Measurements from ENCODE around the gene ZRANB3.

Gene ZRANB3

DNA sequence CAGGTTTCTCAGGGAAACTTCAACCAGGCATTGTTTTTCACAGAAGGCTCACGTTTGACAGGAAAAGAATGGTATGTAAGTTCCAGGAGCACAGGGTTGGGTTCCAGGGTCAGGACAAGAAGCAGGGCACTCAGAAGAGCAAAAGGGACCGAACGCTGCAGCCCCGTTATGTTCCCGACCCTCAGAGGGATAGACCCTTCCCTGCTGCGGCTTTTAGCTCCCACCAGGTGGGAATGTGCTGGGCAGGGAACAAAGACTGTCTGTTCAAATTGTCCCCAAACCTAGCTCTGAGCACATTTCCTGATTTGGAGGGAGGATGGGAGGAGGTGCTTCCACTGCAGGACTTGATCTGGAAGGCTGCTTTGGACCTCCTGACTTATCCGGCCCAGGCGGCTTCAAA lies 348.8 kb downstream of the ZRANB3 start:
- Histone ChIP-seq H3K36me3 (ENCODE audit: control insufficient read depth, insufficient read depth, low read length) (peaks cover 5% of the 10 kb centered on the region), H3K4me1 (ENCODE audit: control insufficient read depth, insufficient read depth, low read length, poor library complexity, severe bottlenecking) (no peaks in the 10 kb centered on the region), H3K9me3 (ENCODE audit: control insufficient read depth, low read length) (peaks cover under 1% of the 10 kb centered on the region), H3K4me3 (ENCODE audit: extremely low read depth, insufficient read depth, low read length, poor library complexity, severe bottlenecking) (no peak overlapping the region), H3K27ac (ENCODE audit: low read depth, low read length, severe bottlenecking) (no peak overlapping the region)
- 64 to 74% methylated on average over 6 to 8 of the region's 8 CpGs for WGBS, 2 experiments (ENCODE audit: insufficient coverage in 2 of 2)

DNA sequence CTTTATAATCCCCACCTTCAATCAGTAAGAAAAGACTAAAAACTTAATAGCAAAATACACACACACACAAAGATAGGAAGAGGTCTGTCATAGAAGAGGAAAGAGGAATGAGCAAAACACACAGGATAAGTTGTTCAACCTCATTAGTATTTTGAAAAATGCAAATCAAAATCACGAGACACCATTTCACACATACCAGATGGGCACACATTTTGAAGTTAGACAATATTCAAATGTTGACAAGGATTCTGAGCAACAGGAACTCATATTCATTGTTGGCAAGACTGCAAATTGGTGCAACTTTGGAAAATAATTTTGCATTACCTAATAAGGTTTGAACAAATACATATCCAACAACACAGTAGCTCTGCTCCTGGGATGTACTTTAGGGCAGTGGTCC lies 351.3 kb downstream of the ZRANB3 start:
- Histone ChIP-seq H3K9me3 (ENCODE audit: control insufficient read depth, low read length) (peaks cover 10% of the 10 kb centered on the region), H3K4me3 (ENCODE audit: extremely low read depth, insufficient read depth, low read length, poor library complexity, severe bottlenecking) (no peak overlapping the region), H3K4me1 (ENCODE audit: control insufficient read depth, insufficient read depth, low read length, poor library complexity, severe bottlenecking) (no peaks in the 10 kb centered on the region), H3K36me3 (ENCODE audit: control insufficient read depth, insufficient read depth, low read length) (peaks cover 22% of the 10 kb centered on the region), H3K27ac (ENCODE audit: low read depth, low read length, severe bottlenecking) (no peak overlapping the region)
- 100% methylated on average over 1 of the region's 1 CpG; no CpG with 5 or more reads in 1 of the 2 experiments for WGBS, 2 experiments (ENCODE audit: insufficient coverage in 2 of 2)

DNA sequence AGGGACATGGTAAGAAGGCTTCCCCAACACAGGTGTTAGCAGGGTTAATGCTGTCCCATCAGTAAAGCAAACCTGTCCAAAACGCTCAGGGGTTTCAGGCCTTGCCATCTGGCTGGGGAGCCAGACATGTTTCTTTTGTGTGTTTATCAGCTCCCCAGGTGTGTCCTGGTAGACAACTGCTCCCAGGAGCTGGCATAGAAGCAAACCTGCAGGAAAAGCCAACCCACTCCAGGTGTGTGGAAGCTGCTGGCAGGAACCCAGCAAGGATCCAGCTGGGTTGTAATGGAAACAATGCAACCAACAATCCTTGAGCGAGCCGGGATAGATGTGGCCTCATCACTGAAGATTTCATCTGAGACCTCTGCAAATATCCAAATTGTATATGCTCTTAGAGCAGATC lies 355.8 kb downstream of the ZRANB3 start:
- no peak overlapping the region for H3K4me3 ChIP-seq (ENCODE audit: extremely low read depth, insufficient read depth, low read length, poor library complexity, severe bottlenecking)
- H3K9me3 ChIP-seq (ENCODE audit: control insufficient read depth, low read length) = peaks cover 10% of the 10 kb centered on the region
- no peak overlapping the region for H3K27ac ChIP-seq (ENCODE audit: low read depth, low read length, severe bottlenecking)
- H3K4me1 ChIP-seq (ENCODE audit: control insufficient read depth, insufficient read depth, low read length, poor library complexity, severe bottlenecking) = no peaks in the 10 kb centered on the region
- WGBS, 2 experiments (ENCODE audit: insufficient coverage in 2 of 2) = 88 to 90% methylated on average over 1 to 3 of the region's 3 CpGs
- H3K36me3 ChIP-seq (ENCODE audit: control insufficient read depth, insufficient read depth, low read length) = peaks cover 54% of the 10 kb centered on the region

DNA sequence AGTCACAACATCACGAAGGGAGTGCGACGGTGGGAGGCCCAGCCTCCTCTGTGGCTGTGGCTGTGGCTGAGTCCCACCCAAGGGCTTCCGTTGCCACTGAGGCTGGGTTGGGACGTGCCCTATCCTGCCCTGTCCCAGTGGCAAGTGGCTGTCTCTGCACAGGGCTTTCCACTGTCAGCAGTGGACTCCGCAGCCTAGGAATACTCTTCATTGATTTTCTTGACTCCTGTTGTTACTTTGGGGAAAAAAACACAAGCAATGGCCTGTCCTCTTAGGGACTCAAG lies 356.3 kb downstream of the ZRANB3 start:
- no peaks in the 10 kb centered on the region for H3K4me1 ChIP-seq (ENCODE audit: control insufficient read depth, insufficient read depth, low read length, poor library complexity, severe bottlenecking)
- no peak overlapping the region for H3K27ac ChIP-seq (ENCODE audit: low read depth, low read length, severe bottlenecking)
- peaks cover 10% of the 10 kb centered on the region for H3K9me3 ChIP-seq (ENCODE audit: control insufficient read depth, low read length)
- 97 to 100% methylated on average over 5 to 6 of the region's 6 CpGs for WGBS, 2 experiments (ENCODE audit: insufficient coverage in 2 of 2)
- peaks cover 59% of the 10 kb centered on the region for H3K36me3 ChIP-seq (ENCODE audit: control insufficient read depth, insufficient read depth, low read length)
- no peak overlapping the region for H3K4me3 ChIP-seq (ENCODE audit: extremely low read depth, insufficient read depth, low read length, poor library complexity, severe bottlenecking)

DNA sequence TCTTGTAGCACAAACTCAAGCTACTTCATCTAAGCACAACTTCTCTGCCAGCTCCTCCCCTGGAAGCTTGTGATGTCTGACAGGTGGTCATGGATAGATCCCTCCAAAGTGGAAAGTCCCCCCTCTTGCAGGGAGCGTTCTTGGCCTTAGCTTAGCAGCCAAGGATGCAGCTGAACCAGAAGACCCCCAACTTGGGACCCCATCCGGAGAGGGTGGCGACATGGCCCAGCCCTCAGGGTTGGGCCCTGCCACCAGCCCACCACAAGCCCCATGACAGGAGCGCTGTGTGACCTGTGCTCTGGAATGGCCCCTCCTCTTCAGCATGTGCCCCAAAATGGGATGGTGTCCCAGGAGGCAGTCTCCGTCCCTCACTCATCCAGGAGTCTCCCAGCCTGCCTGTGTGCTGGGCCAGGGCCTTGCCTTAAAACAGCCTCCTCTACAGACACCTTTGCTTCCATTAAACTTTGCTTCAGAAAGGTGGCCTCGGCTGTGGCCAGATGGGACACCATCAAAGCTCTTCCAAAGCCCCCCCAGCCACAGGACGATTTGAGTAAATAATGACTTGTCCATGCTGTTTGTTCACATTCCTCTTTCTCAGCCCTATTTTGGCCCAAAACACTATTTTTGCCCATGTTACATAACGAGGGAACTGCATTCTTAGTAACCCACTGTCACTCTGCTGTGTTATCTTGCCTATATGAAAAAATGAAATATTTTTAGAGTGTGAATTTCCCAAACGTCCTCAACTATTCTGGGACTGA lies 356.8 kb downstream of the ZRANB3 start:
- Histone ChIP-seq H3K4me1 (ENCODE audit: control insufficient read depth, insufficient read depth, low read length, poor library complexity, severe bottlenecking) (no peaks in the 10 kb centered on the region), H3K9me3 (ENCODE audit: control insufficient read depth, low read length) (peaks cover 10% of the 10 kb centered on the region), H3K36me3 (ENCODE audit: control insufficient read depth, insufficient read depth, low read length) (peaks cover 64% of the 10 kb centered on the region), H3K27ac (ENCODE audit: low read depth, low read length, severe bottlenecking) (no peak overlapping the region), H3K4me3 (ENCODE audit: extremely low read depth, insufficient read depth, low read length, poor library complexity, severe bottlenecking) (no peak overlapping the region)
- WGBS, 2 experiments (ENCODE audit: insufficient coverage in 2 of 2) = 86 to 89% methylated on average over 6 of the region's 9 CpGs

DNA sequence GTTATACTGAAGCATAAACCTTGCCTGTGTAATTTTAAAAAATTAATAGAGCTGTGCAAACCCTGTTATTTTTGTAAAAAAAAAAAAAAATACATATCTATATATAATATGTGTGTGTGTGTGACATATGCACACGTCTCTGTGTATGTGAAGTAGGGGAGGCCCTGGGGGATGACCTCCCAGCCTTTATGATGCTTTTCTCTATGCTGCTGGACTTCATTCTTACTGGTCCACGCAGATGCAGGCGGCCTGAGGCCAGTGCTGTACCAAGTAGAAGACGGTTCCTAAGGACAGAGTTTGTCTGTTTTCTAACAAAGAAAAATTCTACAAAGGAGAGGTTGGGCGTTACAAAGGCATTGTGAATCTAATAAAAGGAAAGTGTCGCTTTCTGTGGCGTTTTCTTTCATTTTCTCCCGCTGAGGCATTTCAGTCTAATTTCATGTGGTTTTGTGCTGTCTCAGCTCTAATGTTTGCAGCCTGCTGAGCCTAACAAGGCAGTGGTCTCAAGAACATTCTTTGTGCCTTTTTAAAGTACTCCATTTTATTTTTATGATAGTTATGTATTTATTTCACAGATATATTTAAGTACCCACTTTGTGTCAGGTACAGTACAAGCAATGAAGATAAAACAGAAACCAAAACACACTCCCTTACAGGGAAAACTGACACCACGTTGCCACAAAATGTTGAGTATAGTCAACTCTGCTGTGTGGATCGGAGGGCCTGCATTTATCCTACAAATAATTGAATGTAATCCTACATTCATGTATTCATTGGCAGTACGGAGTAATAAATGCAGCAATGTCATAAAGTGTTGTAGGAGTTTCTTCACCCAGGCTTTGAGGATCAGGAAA lies 360.9 kb downstream of the ZRANB3 start:
- H3K36me3 ChIP-seq (ENCODE audit: control insufficient read depth, insufficient read depth, low read length) = peaks cover 77% of the 10 kb centered on the region
- no peaks in the 10 kb centered on the region for H3K4me1 ChIP-seq (ENCODE audit: control insufficient read depth, insufficient read depth, low read length, poor library complexity, severe bottlenecking)
- no peak overlapping the region for H3K4me3 ChIP-seq (ENCODE audit: extremely low read depth, insufficient read depth, low read length, poor library complexity, severe bottlenecking)
- H3K27ac ChIP-seq (ENCODE audit: low read depth, low read length, severe bottlenecking) = no peak overlapping the region
- no peaks in the 10 kb centered on the region for H3K9me3 ChIP-seq (ENCODE audit: control insufficient read depth, low read length)
- WGBS, 2 experiments (ENCODE audit: insufficient coverage in 2 of 2) = 95 to 100% methylated on average over 7 of the region's 11 CpGs

DNA sequence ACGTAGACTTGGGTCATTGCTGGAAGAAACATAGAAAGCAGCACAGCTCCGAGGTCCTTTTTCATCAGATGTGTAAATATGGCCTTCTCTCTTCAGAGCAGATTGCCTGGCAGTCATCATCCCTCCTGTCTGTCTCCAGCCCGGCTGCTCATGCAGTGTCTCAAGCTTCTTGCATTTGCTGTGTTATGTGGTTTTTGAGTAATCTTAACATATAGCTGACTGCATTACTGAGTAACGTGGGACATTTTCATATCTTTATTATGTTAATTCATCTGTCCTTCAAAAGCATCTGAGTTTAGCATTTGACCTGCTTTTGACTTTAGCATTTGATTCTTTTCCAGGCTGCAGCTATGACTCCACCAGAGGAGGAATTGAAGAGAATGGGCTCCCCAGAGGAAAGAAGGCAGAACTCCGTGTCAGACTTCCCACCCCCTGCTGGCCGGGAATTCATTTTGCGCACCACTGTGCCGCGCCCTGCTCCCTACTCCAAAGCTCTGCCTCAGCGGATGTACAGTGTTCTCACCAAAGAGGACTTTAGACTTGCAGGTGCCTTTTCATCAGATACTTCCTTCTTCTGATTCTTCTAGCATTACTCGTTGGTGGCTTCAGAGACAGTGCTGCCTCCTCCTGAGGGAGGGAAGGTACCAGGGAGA lies 362.7 kb downstream of the ZRANB3 start:
- Histone ChIP-seq H3K27ac (ENCODE audit: low read depth, low read length, severe bottlenecking) (no peak overlapping the region), H3K36me3 (ENCODE audit: control insufficient read depth, insufficient read depth, low read length) (peaks cover 77% of the 10 kb centered on the region), H3K4me1 (ENCODE audit: control insufficient read depth, insufficient read depth, low read length, poor library complexity, severe bottlenecking) (no peaks in the 10 kb centered on the region), H3K4me3 (ENCODE audit: extremely low read depth, insufficient read depth, low read length, poor library complexity, severe bottlenecking) (no peak overlapping the region), H3K9me3 (ENCODE audit: control insufficient read depth, low read length) (no peaks in the 10 kb centered on the region)
- 90 to 92% methylated on average over 8 to 9 of the region's 11 CpGs for WGBS, 2 experiments (ENCODE audit: insufficient coverage in 2 of 2)

DNA sequence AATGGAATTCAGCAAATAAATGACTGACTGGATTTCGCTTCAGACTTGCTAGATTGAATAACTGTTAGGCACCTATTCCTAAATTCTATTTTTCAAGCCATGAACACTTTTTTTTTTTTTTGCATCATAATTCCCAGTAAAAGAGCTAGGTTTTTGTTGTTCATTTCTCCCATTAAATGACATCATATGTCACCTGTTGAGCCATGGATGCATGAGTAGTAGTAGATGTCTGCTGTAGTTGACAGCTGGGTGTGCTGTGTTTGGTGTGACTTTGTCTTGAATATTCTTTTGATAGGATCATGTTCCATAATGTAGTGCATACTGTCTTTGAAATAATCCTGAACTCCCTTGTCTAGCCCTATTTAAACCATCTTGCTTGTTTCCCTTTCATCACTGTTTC lies 363.7 kb downstream of the ZRANB3 start:
- Histone ChIP-seq H3K36me3 (ENCODE audit: control insufficient read depth, insufficient read depth, low read length) (peaks cover 78% of the 10 kb centered on the region), H3K27ac (ENCODE audit: low read depth, low read length, severe bottlenecking) (no peak overlapping the region), H3K4me1 (ENCODE audit: control insufficient read depth, insufficient read depth, low read length, poor library complexity, severe bottlenecking) (no peaks in the 10 kb centered on the region), H3K9me3 (ENCODE audit: control insufficient read depth, low read length) (no peaks in the 10 kb centered on the region), H3K4me3 (ENCODE audit: extremely low read depth, insufficient read depth, low read length, poor library complexity, severe bottlenecking) (no peak overlapping the region)
- WGBS, 2 experiments (ENCODE audit: insufficient coverage in 2 of 2) = no CpG with 5 or more reads among the region's 1 CpG

DNA sequence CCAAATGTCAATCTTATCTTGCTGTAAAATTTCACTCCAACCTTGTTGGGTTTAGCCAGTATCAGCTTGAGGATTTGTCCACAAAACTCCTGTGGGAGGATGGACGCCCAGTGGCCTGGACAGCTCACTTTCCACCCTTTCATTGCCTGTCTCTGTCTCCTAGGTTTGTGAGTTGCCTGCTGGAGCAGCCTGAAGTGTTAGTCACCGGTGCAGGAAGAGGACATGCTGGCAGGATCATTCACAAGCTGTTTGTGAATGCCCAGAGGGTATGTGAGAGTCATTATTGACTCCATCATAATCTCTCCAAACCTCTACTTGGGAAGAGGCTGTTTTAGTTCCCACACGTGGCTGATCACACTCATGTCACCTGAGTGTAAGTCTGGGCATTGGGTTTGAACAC lies 366.6 kb downstream of the ZRANB3 start:
- no peaks in the 10 kb centered on the region for H3K4me1 ChIP-seq (ENCODE audit: control insufficient read depth, insufficient read depth, low read length, poor library complexity, severe bottlenecking)
- no peaks in the 10 kb centered on the region for H3K9me3 ChIP-seq (ENCODE audit: control insufficient read depth, low read length)
- no peak overlapping the region for H3K27ac ChIP-seq (ENCODE audit: low read depth, low read length, severe bottlenecking)
- H3K4me3 ChIP-seq (ENCODE audit: extremely low read depth, insufficient read depth, low read length, poor library complexity, severe bottlenecking) = no peak overlapping the region
- WGBS, 2 experiments (ENCODE audit: insufficient coverage in 2 of 2) = 75% methylated on average over 2 of the region's 3 CpGs; no CpG with 5 or more reads in 1 of the 2 experiments
- peaks cover 62% of the 10 kb centered on the region for H3K36me3 ChIP-seq (ENCODE audit: control insufficient read depth, insufficient read depth, low read length)

DNA sequence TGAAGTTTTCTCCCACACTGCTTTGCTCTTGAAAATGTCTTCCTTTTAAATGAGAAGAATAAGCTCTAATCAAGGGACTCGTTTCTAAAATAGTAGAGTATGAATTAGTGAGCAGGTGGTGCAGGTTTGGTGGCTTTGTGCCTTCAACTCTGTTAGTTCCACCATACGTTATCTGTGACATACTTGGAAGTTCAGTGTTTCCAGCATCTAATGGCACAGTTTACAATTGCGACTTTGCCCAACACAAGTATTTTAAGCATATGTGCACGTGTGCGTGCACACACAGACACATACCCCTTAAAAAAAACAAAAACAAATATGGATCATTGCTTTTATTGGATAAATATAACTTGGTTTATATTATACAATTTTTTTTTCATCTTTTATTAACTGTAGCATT lies 367.1 kb downstream of the ZRANB3 start:
- no peaks in the 10 kb centered on the region for H3K4me1 ChIP-seq (ENCODE audit: control insufficient read depth, insufficient read depth, low read length, poor library complexity, severe bottlenecking)
- no peak overlapping the region for H3K4me3 ChIP-seq (ENCODE audit: extremely low read depth, insufficient read depth, low read length, poor library complexity, severe bottlenecking)
- H3K36me3 ChIP-seq (ENCODE audit: control insufficient read depth, insufficient read depth, low read length) = peaks cover 62% of the 10 kb centered on the region
- no peaks in the 10 kb centered on the region for H3K9me3 ChIP-seq (ENCODE audit: control insufficient read depth, low read length)
- WGBS, 2 experiments (ENCODE audit: insufficient coverage in 2 of 2) = 86 to 100% methylated on average over 1 to 2 of the region's 5 CpGs
- H3K27ac ChIP-seq (ENCODE audit: low read depth, low read length, severe bottlenecking) = no peak overlapping the region

Measured in mesodermal cell (in vitro differentiated cells).